Measurements from ENCODE around the gene NOTUM.
A peak's percentile ranks its signal among the peaks of the same experiment; 100 is the strongest.

Gene NOTUM

GRCh38 chr17:81961087-81961511, at the start of gene NOTUM:
NOTUM (minus strand) TSS chr17:81961187; CDS start chr17:81960909, 278 bp downstream.
- no peak for DNase-seq

GRCh38 chr17:82009413-82009812, 48.4 kb upstream of the NOTUM start:
- DNase-seq: no peak

DNA sequence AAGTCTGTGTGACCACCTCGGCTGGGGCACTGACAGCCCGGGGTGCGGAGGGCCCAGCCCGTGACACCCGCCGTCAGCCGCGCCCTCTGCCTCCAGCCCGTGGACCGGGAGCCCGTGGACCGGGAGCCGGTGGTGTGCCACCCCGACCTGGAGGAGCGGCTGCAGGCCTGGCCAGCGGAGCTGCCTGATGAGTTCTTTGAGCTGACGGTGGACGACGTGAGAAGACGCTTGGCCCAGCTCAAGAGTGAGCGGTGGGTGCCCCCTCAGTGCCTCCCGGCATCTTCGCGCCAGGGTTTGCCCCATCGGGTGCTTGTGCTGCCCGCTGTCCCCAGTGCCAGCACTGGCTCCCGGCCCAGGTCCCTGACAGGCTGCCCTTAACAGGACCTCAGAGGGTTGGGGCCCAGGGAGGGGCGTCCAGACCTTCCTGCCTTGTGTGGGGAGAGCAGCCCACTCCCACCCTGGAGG, 48.0 kb upstream of the NOTUM start:
- no peak for DNase-seq

GRCh38 chr17:82008258-82008940, 47.4 kb upstream of the NOTUM start:
- DNase-seq: no peak

DNA sequence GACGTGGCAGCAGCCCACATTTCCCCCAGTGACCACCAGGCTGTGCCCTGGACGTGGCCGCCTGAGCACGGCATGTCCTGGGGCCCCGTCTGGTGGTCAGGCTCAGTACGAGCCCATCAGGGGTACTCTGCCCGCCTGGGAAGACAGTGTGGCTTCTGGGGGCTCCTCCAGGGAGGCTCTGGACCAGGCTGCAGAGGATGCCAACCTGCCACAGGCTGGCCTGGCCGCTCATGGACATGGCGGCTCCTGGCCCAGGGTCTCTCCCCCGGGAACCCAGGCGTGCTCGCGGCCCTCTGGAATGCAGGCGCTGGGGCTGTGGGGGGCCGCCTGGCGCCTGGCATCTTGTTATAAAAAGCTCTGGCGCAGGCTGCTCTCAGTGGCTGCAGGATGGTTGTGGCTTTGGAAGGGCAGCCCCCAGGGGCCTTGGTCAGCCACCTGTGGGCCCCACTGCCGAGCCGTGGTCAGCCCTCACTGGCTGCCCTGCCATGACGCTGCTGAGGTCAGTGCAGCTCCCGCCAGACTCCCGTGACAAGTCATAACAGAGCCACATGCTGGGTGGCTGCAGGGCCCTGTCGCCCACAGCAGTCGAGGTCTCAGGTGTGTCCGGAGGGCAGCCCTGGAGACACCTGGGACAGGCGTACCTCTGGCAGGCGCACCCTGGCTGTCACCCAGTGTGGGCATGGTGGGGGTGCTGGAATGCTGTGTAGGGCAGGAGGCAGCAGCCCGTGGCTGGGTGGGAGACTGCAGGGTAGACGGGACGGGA, 46.7 kb upstream of the NOTUM start:
- no peak for DNase-seq

DNA sequence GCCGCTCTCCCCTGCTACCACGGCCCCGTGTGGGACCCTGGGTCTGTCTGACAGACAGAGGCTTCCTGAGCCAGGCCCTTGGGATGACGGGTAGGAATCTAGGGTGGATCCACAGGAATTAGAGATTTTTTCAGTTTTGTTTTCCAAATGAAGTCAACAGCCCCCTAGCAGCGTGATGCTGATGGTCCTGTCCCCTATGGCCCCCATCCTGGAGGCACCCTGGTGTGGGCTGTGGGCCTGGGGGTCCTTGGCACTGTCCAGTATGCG, 46.2 kb upstream of the NOTUM start:
- no peak for DNase-seq

GRCh38 chr17:82006468-82007227, 45.7 kb upstream of the NOTUM start:
- no peak for DNase-seq

DNA sequence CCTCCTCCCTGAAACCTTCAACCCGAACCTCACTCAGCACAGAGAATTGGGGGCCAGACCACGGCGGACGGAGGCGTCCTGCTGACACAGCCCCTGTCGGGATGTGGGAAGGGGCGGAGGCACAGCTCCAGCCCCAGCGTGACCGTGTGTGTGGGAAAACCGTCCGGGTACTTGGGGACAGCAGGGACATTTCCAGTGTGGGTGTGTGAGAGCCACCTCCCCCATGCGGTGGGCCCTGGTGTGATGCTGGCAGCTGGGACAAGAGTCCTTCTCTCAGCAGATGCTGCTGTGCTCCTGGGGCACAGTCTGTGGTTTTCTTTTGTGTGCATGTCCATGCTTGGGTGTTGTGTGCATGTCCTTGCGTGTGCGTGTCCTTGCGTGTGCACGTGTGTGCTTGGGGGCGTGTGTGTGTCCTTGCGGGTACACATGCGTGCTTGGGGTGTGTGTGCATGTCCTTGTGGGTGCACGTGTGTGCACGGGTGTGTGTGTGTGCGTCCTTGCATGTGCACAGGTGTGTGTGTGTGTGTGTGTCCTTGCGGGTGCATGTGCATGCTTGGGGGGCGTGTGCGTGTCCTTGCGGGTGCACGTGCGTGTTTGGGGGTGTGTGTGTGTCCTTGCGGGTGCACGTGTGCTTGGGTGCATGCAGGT, 44.8 kb upstream of the NOTUM start:
- no peak for DNase-seq

- DNase-seq: no peak
These were observed 43.8 kb upstream of the NOTUM start for GRCh38 chr17:82004517-82005455.

DNA sequence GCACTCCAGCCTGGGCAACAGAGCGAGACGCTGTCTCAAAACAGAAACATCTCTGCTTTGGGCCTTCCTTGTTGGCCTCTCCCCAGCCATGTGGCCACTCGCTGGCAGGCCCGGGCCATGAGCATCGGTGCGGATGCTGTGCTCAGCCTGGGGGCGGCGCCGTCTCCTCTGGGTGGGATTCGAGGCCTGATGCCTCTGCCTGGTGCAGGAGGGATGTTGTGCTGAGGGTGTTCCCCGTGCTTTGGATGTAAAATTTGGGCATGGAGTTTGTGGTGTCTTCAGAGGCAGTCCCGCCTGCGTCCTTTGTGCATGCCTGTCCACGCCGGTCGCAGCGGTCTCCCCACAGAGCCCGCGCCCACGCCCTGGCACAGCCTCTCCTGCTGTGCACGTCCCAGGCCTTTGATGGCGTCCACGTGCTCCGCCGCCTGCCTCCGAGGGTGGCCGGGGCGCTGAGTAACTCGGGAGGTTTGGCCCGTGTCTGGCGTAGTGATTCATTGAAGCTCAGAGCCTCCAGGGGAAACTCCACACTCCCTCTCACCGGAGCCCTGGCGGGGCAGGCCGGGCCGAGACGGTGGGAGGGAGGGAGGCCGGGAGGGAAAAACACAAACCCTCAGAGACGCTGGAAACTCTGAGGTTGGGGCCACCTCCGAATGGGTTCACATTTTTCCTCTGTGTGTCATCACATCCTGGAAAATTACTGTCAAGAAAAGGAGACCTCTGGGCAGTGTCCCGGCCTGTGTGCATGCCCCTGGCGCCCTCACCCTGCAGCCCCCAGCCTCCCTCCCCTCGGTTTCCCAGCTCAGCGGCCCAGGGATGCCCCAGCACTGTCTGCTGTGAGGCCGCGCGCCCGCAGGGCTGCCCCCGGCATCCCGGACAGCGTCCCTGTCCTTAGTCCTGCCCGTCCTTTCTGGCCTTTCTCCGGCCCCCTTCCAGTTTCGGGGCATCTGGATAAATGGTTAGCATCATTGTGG, 42.7 kb upstream of the NOTUM start:
- DNase-seq: peak; percentile 28

DNA sequence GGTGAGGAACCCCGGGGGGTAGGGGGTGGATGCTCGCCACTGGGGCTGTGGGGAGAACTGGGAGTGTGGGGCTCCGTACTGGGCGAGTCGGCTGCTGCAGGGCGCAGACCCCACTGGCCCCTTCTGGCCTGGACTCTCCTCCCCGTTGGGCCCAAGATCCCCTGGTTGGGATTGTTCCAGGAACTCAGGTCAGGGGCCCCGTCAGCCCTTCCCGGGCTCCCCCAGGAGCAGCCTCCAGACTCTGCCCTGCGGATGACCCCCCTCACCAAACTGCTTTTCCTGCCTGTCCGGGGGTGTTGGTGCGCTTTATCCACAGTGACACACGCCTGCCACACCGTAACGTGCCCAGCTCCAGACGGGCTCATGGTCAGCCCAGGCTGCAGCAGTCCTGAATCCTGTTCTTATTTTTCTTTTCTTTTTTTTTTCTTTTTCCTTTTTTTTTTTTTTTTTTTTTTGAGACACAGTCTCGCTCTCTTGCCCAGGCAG, 40.6 kb upstream of the NOTUM start:
- DNase-seq: no peak

DNA sequence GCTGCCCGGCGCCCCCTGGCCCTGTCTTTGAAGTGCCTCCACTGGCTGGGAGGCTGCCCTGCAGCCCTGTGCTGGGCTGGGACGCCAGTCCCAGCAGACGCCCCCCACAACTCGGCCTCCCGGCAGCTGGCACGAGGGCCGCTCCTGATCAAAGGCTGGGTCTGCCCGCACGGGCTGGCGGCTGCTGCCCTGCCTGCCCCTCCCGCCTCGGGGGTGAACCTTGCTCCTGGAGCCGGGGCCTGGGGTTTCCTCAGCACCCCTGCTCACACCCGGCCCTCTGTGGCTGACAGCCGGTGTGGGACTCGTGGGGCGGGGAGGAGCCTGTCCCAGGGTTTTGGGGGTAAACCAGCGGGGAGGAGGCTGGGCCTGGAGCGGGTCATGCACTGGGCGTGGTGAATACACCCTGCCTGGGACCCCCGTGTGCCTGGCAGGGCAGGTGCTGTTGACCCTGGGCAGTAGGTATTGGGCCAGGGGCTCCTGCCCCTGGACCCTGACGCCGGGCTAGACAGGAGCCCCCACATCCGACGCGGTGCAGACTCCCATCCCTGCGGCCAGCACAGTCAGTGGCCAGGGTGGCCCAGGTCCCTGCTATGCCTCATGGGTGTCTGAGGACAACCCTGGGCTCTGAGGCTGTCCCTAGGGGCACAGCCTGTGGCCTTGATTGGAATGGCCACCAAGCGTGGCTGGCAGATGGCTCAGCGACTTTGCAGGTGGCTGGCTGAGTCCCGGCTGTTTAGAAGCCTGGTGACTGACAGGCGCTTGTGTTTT, 40.0 kb upstream of the NOTUM start:
- no peak for DNase-seq

GRCh38 chr17:81999976-82000802, 39.2 kb upstream of the NOTUM start:
- DNase-seq: no peak

DNA sequence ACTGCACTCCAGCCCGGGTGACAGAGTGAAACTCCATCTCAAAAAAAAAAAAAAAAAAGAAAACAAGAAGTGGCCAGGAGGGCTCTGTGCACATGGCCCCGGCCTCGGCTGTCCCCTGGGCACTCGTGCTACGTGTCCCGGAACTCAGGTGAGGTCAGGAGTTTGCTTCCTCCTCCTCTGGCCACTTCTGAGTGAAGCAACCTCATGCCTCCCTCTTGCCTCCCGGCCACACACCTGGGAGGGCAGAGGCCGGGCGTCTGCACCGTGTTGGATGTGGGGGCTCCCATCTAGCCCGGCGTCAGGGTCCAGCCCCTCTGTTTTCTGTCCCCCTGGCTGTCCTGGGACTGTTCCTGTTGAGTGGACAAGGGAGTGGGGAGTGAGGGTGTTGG, 38.6 kb upstream of the NOTUM start:
- no peak for DNase-seq

DNA sequence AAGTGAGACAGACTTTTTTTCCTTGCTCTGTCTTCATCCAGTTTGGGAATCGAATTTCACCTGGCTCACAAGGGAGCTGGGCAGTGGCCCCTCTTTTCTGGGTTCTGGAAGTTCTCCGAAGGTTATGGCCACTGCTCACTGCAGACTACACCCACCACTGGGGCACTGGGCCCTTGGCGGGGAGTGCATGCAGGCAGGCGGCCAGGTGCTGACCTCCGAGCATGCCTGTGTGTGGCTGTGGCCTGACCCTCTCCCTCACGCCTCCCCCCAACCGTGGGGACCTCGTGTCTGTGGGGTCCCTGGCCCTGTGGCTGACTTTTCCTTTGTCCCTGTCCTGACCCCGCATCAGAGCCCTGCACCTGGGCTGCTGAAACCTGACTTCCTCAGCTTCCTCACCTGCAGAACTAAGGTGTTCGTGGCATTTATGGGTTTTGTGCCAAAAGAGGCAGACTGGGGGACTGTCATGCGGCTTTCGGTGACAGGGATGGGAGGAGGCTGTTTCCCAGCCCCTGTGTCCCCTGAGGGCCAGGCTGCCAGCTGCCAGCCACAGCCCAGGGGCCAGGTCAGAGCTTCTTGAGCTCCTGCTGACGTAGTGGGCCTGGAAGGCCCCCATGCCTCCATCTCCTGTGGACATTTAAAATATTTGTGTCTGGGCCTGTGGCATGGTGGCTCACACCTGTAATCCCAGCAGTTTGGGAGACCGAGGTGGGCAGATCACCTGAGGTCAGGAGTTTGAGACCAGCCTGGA, 37.9 kb upstream of the NOTUM start:
- no peak for DNase-seq

- DNase-seq: no peak
These were observed 37.2 kb upstream of the NOTUM start for GRCh38 chr17:81998212-81998611.

- DNase-seq: no peak
These were observed 35.9 kb upstream of the NOTUM start for GRCh38 chr17:81996757-81997441.
